Tongue (tissue), 2 donors: ENCODE results near the gene CCN2. TPM values are rescaled to one million over a fixed set of nuclear protein-coding genes. Genes with fewer than 3 reads are reported as not detected.
"Not testable (repeated sequence)": the region's sequence is repeated elsewhere in the genome, so short reads cannot be mapped to it uniquely, and the experiment has no call there.

Experiments
- DNase-seq: peaks from one replicate; pipeline ENCODE4 v3.0.0-alpha.2; 2015
- total RNA-seq: library from RNA; depleted of rRNA; stranded (reverse); fragments of >200 nt; gene quantifications from one replicate; pipeline ENCODE4 v1.2.3, GENCODE V29; 2014

The CCN2 gene
- total RNA-seq, 1 donor from 2014 or later = 57.3 TPM

GRCh38 chr6:131909408-131910218 lies 41.6 kb downstream of the CCN2 start:
- peak; percentile 93 for DNase-seq

DNA sequence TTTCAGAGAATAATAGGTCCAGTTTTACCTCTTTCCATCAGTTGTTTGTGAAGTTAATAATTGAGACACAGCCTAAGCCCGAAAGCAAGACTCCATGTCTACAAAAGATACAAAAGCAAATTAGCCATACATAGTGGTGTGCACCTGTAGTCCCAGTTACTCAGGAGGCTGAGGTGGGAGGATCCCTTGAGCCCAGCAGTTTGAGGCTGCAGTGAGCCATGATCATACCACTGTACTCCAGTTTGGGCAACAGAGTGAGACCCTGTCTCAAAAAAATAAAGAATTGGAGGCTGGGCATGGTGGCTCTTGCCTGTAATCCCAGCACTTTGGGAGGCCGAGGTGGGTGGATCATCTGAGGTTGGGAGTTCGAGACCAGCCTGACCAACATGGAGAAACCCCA lies 42.4 kb downstream of the CCN2 start:
- not testable (repeated sequence) for DNase-seq

DNA sequence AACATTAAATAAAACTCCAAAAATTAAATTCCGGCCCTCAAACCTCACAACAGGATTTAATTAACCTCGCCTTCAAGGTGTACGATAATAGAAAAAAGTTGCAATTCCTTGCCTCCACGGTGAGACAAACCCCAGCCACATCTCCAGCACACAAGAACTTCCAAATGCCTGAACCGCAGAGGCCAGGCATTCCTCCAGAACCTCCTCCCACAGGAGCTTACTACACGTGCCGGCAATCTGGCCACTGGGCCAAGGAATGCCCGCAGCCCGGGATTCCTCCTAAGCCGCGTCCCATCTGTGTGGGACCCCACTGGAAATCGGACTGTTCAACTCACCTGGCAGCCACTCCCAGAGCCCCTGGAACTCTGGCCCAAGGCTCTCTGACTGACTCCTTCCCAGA lies 47.4 kb downstream of the CCN2 start:
- not testable (repeated sequence) for DNase-seq

DNA sequence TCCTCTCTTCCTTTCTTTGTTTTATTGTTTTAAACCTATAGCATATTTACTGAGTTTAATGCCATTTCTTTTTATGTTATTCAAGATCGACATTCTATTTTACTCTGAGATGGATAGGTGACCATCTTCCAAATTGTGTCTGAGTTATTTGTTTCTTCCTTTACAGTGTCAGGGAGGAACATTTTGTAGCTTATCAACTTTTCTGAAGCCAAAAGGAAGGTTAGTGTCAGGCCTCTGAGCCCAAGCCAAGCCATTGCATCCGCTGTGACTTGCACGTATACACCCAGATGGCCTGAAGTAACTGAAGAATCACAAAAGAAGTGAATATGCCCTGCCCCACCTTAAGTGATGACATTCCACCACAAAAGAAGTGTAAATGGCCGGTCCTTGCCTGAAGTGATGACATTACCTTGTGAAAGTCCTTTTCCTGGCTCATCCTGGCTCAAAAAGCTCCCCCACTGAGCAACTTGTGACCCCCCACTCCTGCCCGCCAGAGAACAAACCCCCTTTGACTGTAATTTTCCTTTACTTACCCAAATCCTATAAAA lies 49.8 kb downstream of the CCN2 start:
- not testable (repeated sequence) for DNase-seq

- no peak for DNase-seq
Observed at GRCh38 chr6:131900231-131900630, 50.9 kb downstream of the CCN2 start.

DNA sequence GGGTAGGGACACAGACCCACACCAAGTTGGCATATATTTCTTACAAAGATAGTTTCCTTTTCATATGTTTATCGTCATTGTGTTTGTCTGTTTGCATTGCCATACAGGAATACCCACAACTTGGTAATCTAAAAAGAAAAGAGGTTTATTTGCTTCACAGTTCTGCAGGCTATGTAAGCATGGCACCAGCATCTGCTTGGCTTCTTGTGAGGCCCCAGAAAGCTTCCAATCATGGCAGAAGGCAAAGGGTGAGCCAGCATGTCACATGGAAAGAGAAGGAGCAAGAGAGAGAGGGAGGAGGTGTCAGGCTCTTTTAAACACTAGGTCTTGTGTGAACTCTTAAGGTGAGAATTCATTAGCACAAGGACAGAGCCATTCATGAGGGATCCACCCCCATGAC lies 52.5 kb downstream of the CCN2 start:
- DNase-seq = no peak

Other genes starting within 250 kb of the CCN2 start
- gene OR2A4, start 250.0 kb downstream of the CCN2 start, total RNA-seq = not detected
- not detected for gene CTAGE9, start 240.4 kb downstream of the CCN2 start, total RNA-seq
- gene ENPP1, start 143.4 kb downstream of the CCN2 start, total RNA-seq = 27.7 TPM